ENCODE data around the gene TBC1D5. TPM values are rescaled to one million over a fixed set of nuclear protein-coding genes. Genes with fewer than 3 reads are reported as not detected.

TBC1D5 gene
- total and polyA plus RNA-seq, 2 of the 4 experiments (the other 2 are of a cell fraction), result 16.4 to 57.0 TPM

DNA sequence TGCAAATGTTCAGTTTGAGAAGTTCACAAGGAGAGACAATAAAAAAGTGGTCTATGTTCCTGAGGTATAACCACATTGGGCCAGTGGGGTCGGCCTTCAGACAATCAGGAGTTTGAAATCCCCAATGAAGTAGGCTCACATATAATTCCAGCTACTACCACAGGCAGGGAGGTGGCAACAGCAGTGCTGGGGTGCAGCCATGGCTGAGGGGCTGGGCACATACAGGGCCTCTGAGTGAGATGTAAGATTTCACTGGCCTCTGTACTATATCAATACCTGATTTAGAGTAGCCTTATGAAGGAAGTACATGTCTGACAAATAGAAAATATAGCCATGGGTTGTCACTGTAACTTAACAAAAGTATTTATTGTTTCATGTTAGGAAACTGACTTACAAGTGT lies 402.2 kb downstream of the TBC1D5 start:
- H3K14ac ChIP-seq (replicated peaks; ENCODE audit: low read depth, low read length), result no peak overlapping the region
- H4K8ac ChIP-seq (ENCODE audit: low read depth in 2 of 2, low read length in 2 of 2), result no peak overlapping the region
- H3K27ac ChIP-seq (ENCODE audit: insufficient read depth, low read length), result no peak overlapping the region
- no peaks in the 10 kb centered on the region for H3K4me1 ChIP-seq (ENCODE audit: control insufficient read depth, insufficient read depth, low read length)
- no peak overlapping the region for H4K5ac ChIP-seq (ENCODE audit: low read depth, low read length)
- no peaks in the 10 kb centered on the region for H3K9me3 ChIP-seq (ENCODE audit: control insufficient read depth, insufficient read depth, low read length)
- no peak overlapping the region for H2AK9ac ChIP-seq (replicated peaks; ENCODE audit: low read depth, low read length, poor library complexity)
- H3K18ac ChIP-seq (ENCODE audit: low read depth, low read length), result no peak overlapping the region
- no peak overlapping the region for H2BK120ac ChIP-seq (ENCODE audit: low read depth, low read length)
- no peaks in the 10 kb centered on the region for H3K27me3 ChIP-seq (ENCODE audit: control insufficient read depth, insufficient read depth, low read length)
- POLR2A ChIA-PET (ENCODE audit: unreplicated experiment), result no interaction called here
- no peak for TF ChIP-seq CHD1 (IDR thresholded peaks at IDR 0.05; ENCODE audit: low read depth, low read length)
- TF ChIP-seq MAZ (IDR thresholded peaks at IDR 0.05; ENCODE audit: borderline replicate concordance, low read depth, low read length), result no peak
- no peak for TF ChIP-seq MAFK (IDR thresholded peaks at IDR 0.05; ENCODE audit: low read depth, low read length)
- no peak for TF ChIP-seq SMC3 (IDR thresholded peaks at IDR 0.05; ENCODE audit: low read depth, low read length)
- TF ChIP-seq BHLHE40 (IDR thresholded peaks at IDR 0.05; ENCODE audit: low read depth, low read length), result no peak
- TF ChIP-seq, protein P1, sequence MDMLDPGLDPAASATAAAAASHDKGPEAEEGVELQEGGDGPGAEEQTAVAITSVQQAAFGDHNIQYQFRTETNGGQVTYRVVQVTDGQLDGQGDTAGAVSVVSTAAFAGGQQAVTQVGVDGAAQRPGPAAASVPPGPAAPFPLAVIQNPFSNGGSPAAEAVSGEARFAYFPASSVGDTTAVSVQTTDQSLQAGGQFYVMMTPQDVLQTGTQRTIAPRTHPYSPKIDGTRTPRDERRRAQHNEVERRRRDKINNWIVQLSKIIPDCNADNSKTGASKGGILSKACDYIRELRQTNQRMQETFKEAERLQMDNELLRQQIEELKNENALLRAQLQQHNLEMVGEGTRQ (IDR thresholded peaks at IDR 0.05; ENCODE audit: low read depth, low read length), result no peak
- TF ChIP-seq NFE2L2 (IDR thresholded peaks at IDR 0.05; ENCODE audit: low read depth, low read length), result no peak
- TF ChIP-seq RFX5 (IDR thresholded peaks at IDR 0.05; ENCODE audit: low read depth, low read length), result no peak
- no peak for TF ChIP-seq POLR2A (IDR thresholded peaks at IDR 0.05; ENCODE audit: low read depth, low read length)
- TF ChIP-seq RCOR1 (IDR thresholded peaks at IDR 0.05; ENCODE audit: insufficient replicate concordance, low read length), result no peak
- TF ChIP-seq RAD21 (IDR thresholded peaks at IDR 0.05; ENCODE audit: low read length), result no peak
- TF ChIP-seq, protein P2, sequence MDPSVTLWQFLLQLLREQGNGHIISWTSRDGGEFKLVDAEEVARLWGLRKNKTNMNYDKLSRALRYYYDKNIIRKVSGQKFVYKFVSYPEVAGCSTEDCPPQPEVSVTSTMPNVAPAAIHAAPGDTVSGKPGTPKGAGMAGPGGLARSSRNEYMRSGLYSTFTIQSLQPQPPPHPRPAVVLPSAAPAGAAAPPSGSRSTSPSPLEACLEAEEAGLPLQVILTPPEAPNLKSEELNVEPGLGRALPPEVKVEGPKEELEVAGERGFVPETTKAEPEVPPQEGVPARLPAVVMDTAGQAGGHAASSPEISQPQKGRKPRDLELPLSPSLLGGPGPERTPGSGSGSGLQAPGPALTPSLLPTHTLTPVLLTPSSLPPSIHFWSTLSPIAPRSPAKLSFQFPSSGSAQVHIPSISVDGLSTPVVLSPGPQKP (IDR thresholded peaks at IDR 0.05; ENCODE audit: borderline replicate concordance, low read depth, low read length), result no peak
- TF ChIP-seq MXI1 (IDR thresholded peaks at IDR 0.05; ENCODE audit: borderline replicate concordance, low read depth, low read length), result no peak
- no peak for TF ChIP-seq CEBPB (IDR thresholded peaks at IDR 0.05; ENCODE audit: low read depth, low read length)
- TF ChIP-seq, protein P3, sequence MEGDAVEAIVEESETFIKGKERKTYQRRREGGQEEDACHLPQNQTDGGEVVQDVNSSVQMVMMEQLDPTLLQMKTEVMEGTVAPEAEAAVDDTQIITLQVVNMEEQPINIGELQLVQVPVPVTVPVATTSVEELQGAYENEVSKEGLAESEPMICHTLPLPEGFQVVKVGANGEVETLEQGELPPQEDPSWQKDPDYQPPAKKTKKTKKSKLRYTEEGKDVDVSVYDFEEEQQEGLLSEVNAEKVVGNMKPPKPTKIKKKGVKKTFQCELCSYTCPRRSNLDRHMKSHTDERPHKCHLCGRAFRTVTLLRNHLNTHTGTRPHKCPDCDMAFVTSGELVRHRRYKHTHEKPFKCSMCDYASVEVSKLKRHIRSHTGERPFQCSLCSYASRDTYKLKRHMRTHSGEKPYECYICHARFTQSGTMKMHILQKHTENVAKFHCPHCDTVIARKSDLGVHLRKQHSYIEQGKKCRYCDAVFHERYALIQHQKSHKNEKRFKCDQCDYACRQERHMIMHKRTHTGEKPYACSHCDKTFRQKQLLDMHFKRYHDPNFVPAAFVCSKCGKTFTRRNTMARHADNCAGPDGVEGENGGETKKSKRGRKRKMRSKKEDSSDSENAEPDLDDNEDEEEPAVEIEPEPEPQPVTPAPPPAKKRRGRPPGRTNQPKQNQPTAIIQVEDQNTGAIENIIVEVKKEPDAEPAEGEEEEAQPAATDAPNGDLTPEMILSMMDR (conservative IDR thresholded peaks at IDR 0.05; ENCODE audit: low read depth, low read length), result no peak
- no peak for TF ChIP-seq FOS (IDR thresholded peaks at IDR 0.05; ENCODE audit: low read depth, low read length)
- no peak overlapping the region for H3K9ac ChIP-seq (ENCODE audit: low read depth, low read length)
- no peaks in the 10 kb centered on the region for H3K79me1 ChIP-seq (ENCODE audit: low read depth in 1 of 2, low read length in 2 of 2)
- H4K20me1 ChIP-seq (ENCODE audit: insufficient read depth, low read length), result no peaks in the 10 kb centered on the region
- no peak overlapping the region for H4K91ac ChIP-seq (ENCODE audit: insufficient read depth, low read depth, low read length)
- no peak for DNase-seq
- no peak overlapping the region for H3K23ac ChIP-seq (ENCODE audit: low read depth, low read length)
- H2BK5ac ChIP-seq (ENCODE audit: low read depth, low read length, poor library complexity, severe bottlenecking), result no peak overlapping the region
- no peaks in the 10 kb centered on the region for H3K9me1 ChIP-seq (ENCODE audit: insufficient read depth, low read length)
- no peak overlapping the region for H3K4ac ChIP-seq (ENCODE audit: low read depth, low read length)
- no peak overlapping the region for H3K56ac ChIP-seq (ENCODE audit: extremely low read depth, insufficient read depth, low read length)
- no peak overlapping the region for H2AK5ac ChIP-seq (ENCODE audit: low read depth, low read length)
- no peak overlapping the region for H3K4me2 ChIP-seq (ENCODE audit: low read depth, low read length)
- no peak overlapping the region for H2BK20ac ChIP-seq (ENCODE audit: low read depth, low read length)
- CTCF ChIA-PET, result no interaction called here
- H2BK15ac ChIP-seq (ENCODE audit: low read depth, low read length), result no peak overlapping the region
- ATAC-seq (ENCODE audit: low read depth), result no peak
- H3K36me3 ChIP-seq (ENCODE audit: control insufficient read depth, insufficient read depth, low read length), result no peaks in the 10 kb centered on the region
- H2AFZ ChIP-seq (replicated peaks; ENCODE audit: low read length, poor library complexity), result no peak overlapping the region
- dilution Hi-C loops (cut with HindIII; ENCODE audit: low sequenced_read_pairs, unreplicated experiment) (no loop called here), in situ Hi-C loops (cut with MboI; ENCODE audit: low sequenced_read_pairs) (no loop called here), intact Hi-C loops (cut with micrococcal nuclease) (no loop called here)
- no TSS peak for BruUV-seq (replicated peaks)
- H3K4me3 ChIP-seq (ENCODE audit: insufficient read depth, low read depth, low read length), result no peak overlapping the region
- WGBS, 2 experiments (ENCODE audit: extremely low coverage in 2 of 2, insufficient read length in 1 of 2), result no CpG with 5 or more reads among the region's 1 CpG

Measured in IMR-90 (cell line).